22Rv1 (cell line): ENCODE results near the gene AMMECR1L.
"Not testable (repeated sequence)": the region's sequence is repeated elsewhere in the genome, so short reads cannot be mapped to it uniquely, and the experiment has no call there.

Experiments used
- H3K27ac ChIP-seq: fragments of 450-650 bp; 2 replicates; pipeline ENCODE4 v1.5.1; 2017
- ZFX ChIP-seq: fragments of 450-650 bp; IDR thresholded peaks from 2 replicates; pipeline ENCODE4 v1.6.1; 2017; ENCODE audit warnings: antibody characterized with exemption, borderline replicate concordance
- TF ChIP-seq, protein P1 (sequence below): fragments of 450-650 bp; IDR thresholded peaks from 2 replicates; pipeline ENCODE4 v1.5.1; 2017; ENCODE audit warnings: mild to moderate bottlenecking

Gene AMMECR1L

DNA sequence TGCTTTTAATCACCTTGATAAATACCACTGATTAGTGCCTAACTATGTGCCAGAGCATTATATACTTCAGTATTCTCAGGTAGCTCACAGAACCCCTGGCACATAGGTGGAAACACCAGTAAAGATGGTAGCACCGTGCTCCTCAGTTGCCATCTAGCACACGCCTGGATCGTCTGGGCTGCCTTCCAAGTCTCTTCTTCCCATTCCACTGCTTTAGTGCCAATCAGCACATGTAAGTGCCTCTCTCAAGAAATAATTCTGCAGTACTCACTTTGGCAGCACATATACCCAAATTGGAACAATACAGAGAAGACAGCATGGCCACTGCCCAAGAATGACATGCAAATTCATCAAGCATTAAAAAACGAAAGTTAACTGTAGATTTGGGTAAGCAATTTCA, 40.8 kb downstream of the AMMECR1L start:
- H3K27ac ChIP-seq: no peak overlapping the region
- no peak for TF ChIP-seq ZFX
- TF ChIP-seq, protein P1, sequence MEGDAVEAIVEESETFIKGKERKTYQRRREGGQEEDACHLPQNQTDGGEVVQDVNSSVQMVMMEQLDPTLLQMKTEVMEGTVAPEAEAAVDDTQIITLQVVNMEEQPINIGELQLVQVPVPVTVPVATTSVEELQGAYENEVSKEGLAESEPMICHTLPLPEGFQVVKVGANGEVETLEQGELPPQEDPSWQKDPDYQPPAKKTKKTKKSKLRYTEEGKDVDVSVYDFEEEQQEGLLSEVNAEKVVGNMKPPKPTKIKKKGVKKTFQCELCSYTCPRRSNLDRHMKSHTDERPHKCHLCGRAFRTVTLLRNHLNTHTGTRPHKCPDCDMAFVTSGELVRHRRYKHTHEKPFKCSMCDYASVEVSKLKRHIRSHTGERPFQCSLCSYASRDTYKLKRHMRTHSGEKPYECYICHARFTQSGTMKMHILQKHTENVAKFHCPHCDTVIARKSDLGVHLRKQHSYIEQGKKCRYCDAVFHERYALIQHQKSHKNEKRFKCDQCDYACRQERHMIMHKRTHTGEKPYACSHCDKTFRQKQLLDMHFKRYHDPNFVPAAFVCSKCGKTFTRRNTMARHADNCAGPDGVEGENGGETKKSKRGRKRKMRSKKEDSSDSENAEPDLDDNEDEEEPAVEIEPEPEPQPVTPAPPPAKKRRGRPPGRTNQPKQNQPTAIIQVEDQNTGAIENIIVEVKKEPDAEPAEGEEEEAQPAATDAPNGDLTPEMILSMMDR: no peak

DNA sequence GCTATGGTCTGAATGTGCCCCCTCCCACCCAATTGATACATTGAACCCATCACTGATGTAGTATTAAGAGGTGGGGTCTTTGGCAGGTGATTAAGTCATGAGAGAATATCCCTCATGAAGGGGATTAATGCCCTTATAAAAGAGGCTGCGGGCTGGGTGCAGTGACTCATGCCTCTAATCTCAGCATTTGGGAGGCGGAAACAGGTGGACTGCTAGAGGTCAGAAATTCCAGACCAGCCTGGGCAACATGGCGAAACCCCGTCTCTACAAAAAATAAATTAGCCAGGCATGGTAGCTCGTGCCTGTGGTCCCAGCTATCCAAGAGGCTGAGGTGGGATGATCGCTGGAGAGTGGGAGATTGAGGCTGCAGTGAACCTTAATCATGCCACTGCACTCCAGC, 42.1 kb downstream of the AMMECR1L start:
- no peak overlapping the region for H3K27ac ChIP-seq
- TF ChIP-seq, protein P1: no peak
- no peak for TF ChIP-seq ZFX

DNA sequence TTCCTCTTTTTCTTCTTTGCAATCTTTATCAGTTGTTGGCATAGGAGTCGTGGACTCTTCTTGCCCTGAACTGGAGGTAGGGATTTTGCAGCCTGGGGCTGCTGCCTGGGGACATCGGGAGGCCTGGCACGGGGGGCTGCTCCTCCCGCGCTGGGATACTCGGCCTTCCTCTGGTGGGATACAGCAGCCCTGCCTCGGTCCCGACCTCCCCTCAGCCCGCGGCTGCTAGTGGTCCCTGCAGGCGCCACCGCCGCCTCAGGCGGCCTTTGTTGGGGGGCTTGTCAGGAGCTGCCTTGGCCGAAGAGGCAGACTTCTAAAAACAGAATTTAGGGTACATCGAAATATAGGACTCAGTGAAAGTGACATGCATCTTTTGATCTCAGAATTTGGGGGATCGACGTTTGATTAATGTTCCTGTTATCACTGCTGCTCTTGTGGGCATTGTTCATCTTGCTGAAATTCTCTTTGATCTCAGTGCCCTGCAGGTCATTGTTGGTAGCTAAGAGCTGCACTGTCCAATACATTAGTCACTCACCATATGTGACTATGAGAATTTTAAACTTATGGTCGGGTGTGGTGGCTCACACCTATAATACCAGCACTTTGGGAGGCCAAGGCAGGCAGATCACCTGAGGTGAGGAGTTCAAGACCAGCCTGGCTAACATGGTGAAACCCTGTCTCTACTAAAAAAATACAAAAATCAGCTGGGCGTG, 44.1 kb downstream of the AMMECR1L start:
- no peak for TF ChIP-seq ZFX
- TF ChIP-seq, protein P1: no peak
- no peak overlapping the region for H3K27ac ChIP-seq

DNA sequence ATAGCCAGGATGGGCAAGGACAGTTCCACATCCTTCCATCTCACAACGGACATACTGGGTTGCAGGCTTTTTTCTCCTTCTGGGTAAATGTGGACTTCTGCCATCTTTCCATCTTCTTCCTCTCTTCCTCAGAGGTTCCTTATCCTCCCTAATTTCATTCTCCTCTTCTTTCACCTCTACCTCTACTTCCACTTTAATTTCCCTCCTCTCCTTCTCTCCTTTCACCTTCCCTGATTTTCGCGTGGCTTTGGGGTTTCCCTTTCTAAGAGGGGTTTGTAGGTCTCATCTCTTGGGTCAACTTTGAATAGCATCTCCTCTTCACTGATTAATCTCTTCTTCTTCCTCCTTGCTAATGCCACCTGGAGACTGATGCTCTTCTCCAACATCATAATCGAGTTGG, 44.9 kb downstream of the AMMECR1L start:
- TF ChIP-seq, protein P1: no peak
- TF ChIP-seq ZFX: no peak
- no peak overlapping the region for H3K27ac ChIP-seq

DNA sequence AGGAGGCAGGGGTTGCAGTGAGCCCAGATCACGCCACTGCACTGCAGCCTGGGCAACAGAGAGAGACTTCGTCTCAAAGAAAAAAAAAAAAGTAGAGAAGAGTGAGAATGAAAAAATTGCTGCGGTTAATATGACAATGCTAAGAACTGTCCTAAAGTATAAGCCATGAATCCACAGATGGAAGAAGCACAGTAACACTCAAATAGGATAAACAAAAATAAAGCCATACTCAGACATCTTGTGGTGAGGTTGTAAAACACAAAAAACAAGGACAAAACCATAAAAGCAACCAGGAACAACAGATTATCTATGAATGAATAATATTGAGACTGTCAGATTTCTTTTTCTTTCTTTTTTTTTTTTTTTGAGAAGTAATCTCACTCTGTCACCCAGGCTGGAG, 50.8 kb downstream of the AMMECR1L start:
- TF ChIP-seq, protein P1: no peak
- no peak for TF ChIP-seq ZFX

DNA sequence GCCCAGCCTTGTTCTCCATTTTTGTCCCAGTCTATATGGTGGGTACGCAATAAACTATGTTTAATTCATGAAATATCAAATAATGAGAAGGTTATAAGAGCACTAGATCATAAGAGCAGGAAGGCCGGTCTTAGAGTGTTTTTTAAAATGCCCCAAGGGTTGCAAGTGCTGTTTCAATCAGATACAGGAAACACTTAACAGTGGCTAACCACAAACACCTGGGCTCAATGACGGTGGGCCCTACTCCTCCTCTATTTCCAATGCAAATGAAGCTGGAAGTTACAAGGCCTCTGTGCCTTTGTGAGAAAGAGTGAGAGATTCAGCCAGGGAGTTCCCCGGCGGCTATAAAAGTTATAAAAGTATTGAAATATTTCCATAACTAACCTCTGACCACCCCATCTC, 55.9 kb downstream of the AMMECR1L start:
- no peak for TF ChIP-seq ZFX
- TF ChIP-seq, protein P1: no peak
- no peak overlapping the region for H3K27ac ChIP-seq

More for the DNA sequence above, 50.8 kb downstream of the AMMECR1L start:
- H3K27ac ChIP-seq: no peak overlapping the region

DNA sequence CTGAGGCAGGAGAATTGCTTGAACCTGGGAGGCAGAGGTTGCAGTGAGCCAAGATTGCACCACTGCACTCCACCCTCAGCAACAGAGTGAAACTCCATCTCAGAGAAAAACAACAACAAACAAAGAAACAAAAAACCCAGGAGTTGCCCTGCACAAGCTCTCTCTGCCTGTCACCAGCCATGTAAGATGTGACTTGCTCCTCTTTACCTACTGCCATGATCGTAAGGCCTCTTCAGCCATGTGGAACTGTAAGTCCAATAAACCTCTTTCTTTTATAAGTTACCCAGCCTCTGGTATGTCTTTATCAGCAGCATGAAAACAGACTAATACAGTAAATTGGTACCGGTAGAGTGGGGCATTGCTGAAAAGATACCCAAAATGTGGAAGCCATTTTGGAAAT, 59.0 kb downstream of the AMMECR1L start:
- H3K27ac ChIP-seq: not testable (repeated sequence)

DNA sequence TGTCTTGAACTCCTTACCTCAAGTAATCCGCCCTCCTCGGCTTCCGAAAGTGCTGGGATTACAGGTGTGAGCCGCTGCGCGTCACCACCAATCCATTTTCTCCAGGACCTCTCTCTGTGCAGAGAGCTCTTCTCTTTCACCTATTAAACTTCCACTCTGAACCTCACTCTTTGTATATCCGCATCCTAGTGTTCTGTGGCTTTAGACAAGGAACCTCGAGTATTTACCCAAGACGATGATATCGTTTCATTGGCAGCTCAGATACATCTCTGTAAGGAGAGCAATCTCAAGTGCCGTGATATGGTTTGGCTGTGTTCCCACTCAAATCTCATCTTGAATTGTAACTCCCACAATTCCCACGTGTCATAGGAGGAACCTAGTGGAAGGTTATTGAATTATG, 59.7 kb downstream of the AMMECR1L start:
- TF ChIP-seq ZFX: no peak
- TF ChIP-seq, protein P1: no peak

More for the DNA sequence above, 59.7 kb downstream of the AMMECR1L start:
- H3K27ac ChIP-seq: no peak overlapping the region; the same call in 1 of the 2 replicates
